Immature natural killer cell (primary cell): ENCODE results near the gene KAT2B. TPM values are rescaled to one million over a fixed set of nuclear protein-coding genes. Genes with fewer than 3 reads are reported as not detected.

Source experiments
- DNase-seq, 3 donors: peaks; one replicate each; pipeline ENCODE4 v3.0.0; 2022; ENCODE audit warnings: mixed read lengths in 1 of 3
- H3K27ac Mint-ChIP-seq, 6 donors: one replicate each; pipeline ENCODE4 v1.8.0; 2020; ENCODE audit warnings: mixed read lengths in 6 of 6, mild to moderate bottlenecking in 5 of 6, inconsistent platforms in 4 of 6, moderate library complexity in 3 of 6
- H3K27me3 Mint-ChIP-seq, 3 donors: one replicate each; pipeline ENCODE4 v1.8.0; 2020 to 2021; ENCODE audit warnings: low read depth in 3 of 3, mild to moderate bottlenecking in 3 of 3, mixed read lengths in 3 of 3, moderate library complexity in 3 of 3, inconsistent platforms in 1 of 3
- H3K36me3 Mint-ChIP-seq, 3 donors: one replicate each; pipeline ENCODE4 v1.8.0; 2020; ENCODE audit warnings: mixed read lengths in 3 of 3, inconsistent platforms in 2 of 3, mild to moderate bottlenecking in 2 of 3
- H3K4me1 Mint-ChIP-seq, 2 donors: one replicate each; pipeline ENCODE4 v1.8.0; 2020; ENCODE audit warnings: inconsistent platforms in 2 of 2, mild to moderate bottlenecking in 2 of 2, mixed read lengths in 2 of 2, moderate library complexity in 1 of 2
- H3K4me3 Mint-ChIP-seq, 5 donors: one replicate each; pipeline ENCODE4 v1.8.0; 2020; ENCODE audit warnings: mild to moderate bottlenecking in 5 of 5, mixed read lengths in 5 of 5, inconsistent platforms in 3 of 5, moderate library complexity in 3 of 5
- H3K9me3 Mint-ChIP-seq, 6 donors: one replicate each; pipeline ENCODE4 v1.8.0; 2020; ENCODE audit warnings: mild to moderate bottlenecking in 6 of 6, mixed read lengths in 6 of 6, inconsistent platforms in 4 of 6, moderate library complexity in 3 of 6
- polyA plus RNA-seq, 3 donors: library from polyadenylated mRNA; unstranded; fragments of 300-500 nt; fragmentation: Illumina TruSeq; gene quantifications; one replicate each; pipeline ENCODE4 v1.2.3, GENCODE V29; 2021

Gene KAT2B
- polyA plus RNA-seq, 3 donors from 2014 or later: 2.5 to 12.0 (median 5.8) TPM

DNA sequence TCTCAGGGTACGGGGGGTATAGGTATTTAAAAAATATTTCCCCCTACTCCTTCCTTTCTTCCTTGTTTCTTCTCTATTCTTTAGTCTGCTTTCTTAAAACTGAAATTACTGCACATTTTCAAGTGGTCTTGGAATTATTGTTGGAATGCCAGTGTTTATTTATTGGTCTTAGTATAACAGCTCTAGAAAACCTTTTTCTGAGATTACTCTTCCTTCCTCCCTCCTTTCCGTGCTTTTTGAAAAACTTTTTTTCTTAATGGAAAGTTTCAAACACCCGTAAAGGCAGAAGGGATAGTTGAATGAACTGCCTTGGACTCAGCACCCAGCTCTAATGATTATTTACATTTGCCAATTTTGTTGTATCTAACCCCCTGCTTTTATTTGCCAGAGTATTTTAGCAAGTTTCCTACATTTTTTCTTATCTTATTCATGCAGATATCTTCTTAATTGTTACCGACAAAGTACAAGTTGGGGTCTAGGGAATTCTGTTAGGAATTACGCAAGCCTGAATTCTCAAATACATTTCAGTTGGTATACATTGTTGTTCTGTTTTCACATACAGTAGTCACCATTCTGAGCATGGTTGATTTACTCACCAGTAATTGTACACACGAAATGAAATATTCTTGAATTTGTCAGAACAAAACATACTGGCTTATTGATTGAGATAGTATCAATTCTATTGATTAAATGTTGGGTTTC, 36.2 kb downstream of the KAT2B start:
- Mint-ChIP-seq H3K9me3 (no peaks in the 10 kb centered on the region), H3K4me1 (peaks cover 41 to 55% of the 10 kb centered on the region in 2 donors), H3K4me3 (no peak overlapping the region), H3K36me3 (peaks cover 4 to 22% (median 9%) of the 10 kb centered on the region in 3 donors), H3K27ac (peak overlapping the region; percentile 21 to 76 (median 56)), H3K27me3 (peaks cover 0 to 3% (median 0%) of the 10 kb centered on the region in 3 donors)
- no peak for DNase-seq

DNA sequence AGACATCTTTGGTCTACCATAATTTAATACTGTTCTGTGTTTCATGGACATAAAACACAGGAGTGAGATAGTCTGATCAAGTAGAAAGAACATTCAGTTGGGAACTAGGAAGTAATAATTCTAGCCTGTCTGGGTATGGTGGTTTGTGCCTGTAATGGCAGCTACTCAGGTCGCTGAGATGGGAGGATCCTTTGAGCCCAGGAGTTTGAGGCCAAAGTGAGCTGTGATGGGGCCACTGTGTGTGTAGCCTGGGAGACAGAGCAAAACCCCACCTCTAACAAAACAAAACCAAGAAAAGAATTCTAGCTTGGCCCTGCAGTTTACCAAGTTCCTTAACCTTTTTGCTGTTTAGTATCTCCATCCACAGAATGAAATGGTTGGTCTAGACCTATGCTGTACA, 36.8 kb downstream of the KAT2B start:
- Mint-ChIP-seq H3K4me3 (no peak overlapping the region), H3K36me3 (peaks cover 4 to 22% (median 9%) of the 10 kb centered on the region in 3 donors), H3K4me1 (peaks cover 37 to 55% of the 10 kb centered on the region in 2 donors), H3K27ac (peak overlapping the region; percentile 21 to 76 (median 56)), H3K27me3 (peaks cover 0 to 3% (median 0%) of the 10 kb centered on the region in 3 donors), H3K9me3 (no peaks in the 10 kb centered on the region)
- no peak for DNase-seq

DNA sequence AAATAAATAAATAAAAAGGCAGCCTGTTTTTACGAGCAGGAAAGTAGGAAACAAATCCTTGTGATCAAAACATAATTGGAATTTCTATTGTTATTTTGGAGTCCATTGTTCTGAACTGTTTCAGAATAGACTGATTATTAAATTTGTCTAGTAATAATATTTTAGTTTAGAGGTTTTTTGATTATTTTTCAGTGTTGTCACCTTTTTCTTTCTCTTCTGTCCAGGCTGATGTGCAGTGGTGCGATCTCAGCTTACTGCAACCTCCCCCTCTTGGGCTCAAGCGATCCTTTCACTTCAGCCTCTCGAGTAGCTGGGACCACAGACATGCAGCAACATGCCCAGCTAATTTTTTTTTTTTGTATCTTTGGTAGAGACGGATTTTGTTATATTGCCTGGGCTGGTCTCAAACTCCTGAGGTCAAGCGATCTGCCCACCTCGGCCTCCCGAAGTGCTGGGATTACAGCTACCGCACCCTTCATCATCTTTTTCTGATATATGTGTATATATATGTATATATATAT, 38.0 kb downstream of the KAT2B start:
- H3K9me3 Mint-ChIP-seq: no peaks in the 10 kb centered on the region
- peak overlapping the region in 2 of 6 donors; percentile 46 to 59 for H3K27ac Mint-ChIP-seq
- DNase-seq: no peak
- peaks cover 0 to 3% (median 0%) of the 10 kb centered on the region in 3 donors for H3K27me3 Mint-ChIP-seq
- peaks cover 28 to 54% of the 10 kb centered on the region in 2 donors for H3K4me1 Mint-ChIP-seq
- H3K36me3 Mint-ChIP-seq: peaks cover 3 to 19% (median 4%) of the 10 kb centered on the region in 3 donors
- H3K4me3 Mint-ChIP-seq: no peak overlapping the region

DNA sequence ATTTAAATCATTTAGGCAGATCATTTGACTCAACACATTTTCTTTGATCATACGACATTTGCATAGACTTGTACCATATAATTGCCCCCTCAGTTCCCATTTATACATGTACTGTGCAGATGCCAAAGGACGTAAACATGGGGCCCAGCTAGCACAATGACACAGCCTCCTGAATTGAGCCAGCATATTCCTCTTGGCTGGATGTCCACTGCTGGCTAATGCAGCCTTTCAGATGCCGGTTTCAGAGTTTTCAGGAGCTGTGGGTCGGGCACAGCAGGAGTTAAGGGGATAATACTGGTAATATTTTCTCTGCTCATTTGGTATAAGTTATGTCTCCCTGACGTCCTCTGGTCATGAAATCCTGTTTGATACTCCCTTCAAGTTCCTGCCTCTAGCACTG, 39.4 kb downstream of the KAT2B start:
- peaks cover 3 to 12% (median 4%) of the 10 kb centered on the region in 3 donors for H3K36me3 Mint-ChIP-seq
- H3K4me1 Mint-ChIP-seq: peaks cover 35 to 66% of the 10 kb centered on the region in 2 donors
- no peak for DNase-seq
- H3K9me3 Mint-ChIP-seq: no peaks in the 10 kb centered on the region
- H3K27me3 Mint-ChIP-seq: peaks cover 0 to 3% (median 0%) of the 10 kb centered on the region in 3 donors
- H3K27ac Mint-ChIP-seq: peak overlapping the region; percentile 50 to 96 (median 80)
- no peak overlapping the region for H3K4me3 Mint-ChIP-seq

DNA sequence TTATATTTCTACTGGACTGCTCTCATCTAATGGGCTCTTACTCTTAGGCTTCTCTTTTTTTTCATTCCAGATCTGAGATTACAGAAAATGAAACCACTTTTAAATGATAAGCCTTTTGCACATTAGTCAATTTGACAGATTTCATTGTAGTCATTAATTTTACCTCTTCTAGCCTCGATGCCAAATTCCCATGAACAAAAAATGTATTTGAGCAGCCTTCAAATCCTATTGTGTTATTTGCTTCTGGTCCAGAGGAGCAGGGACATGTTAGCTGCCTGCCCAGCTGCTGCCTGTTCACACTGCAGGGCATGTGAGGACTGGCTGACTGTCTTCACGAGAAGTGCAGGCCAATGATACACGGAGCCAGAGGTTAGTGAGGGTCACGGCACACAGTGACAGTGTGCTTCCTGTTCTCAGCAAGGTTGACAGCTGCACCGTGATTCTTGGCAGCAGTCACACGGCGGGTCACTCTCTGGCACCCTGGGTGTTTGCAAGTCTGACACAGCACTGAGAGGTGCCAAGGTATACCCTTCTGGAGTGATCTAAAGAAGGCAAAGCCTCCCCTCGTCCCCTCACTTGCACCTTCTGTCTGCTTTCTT, 40.8 kb downstream of the KAT2B start:
- Mint-ChIP-seq H3K27me3 (peaks cover 0 to 3% (median 0%) of the 10 kb centered on the region in 3 donors), H3K27ac (peak overlapping the region; percentile 90 to 97 (median 95)), H3K36me3 (peaks cover 3 to 15% (median 4%) of the 10 kb centered on the region in 3 donors), H3K4me1 (peaks cover 35 to 68% of the 10 kb centered on the region in 2 donors), H3K9me3 (no peaks in the 10 kb centered on the region), H3K4me3 (peak overlapping the region; percentile 54 to 76 (median 64))
- DNase-seq: peak; percentile 49 to 65 (median 54)

DNA sequence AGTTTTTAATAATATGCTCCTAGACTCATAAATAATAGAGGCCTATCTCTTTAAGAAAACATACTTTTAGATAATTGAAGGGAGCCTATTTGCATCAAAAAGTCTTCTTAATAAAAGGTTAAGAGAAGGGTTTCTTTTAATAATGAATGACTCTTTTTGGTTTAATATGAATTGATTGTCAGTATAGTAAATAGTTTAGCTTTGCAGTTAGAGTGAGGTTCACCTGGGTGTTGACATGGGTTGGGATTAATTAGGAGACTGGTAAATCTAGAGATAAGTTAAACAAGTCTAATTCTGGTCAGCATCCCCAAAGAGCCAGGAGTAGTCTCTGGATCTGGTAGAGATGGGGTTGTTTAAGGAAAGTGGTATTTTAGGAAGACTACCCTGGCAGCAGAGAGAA, 43.0 kb downstream of the KAT2B start:
- Mint-ChIP-seq H3K4me3 (no peak overlapping the region), H3K9me3 (no peaks in the 10 kb centered on the region), H3K36me3 (peaks cover 0 to 22% (median 10%) of the 10 kb centered on the region in 3 donors), H3K27ac (peak overlapping the region; percentile 4 to 86 (median 65)), H3K27me3 (peaks cover 0 to 3% (median 0%) of the 10 kb centered on the region in 3 donors), H3K4me1 (peaks cover 37 to 65% of the 10 kb centered on the region in 2 donors)
- no peak for DNase-seq

DNA sequence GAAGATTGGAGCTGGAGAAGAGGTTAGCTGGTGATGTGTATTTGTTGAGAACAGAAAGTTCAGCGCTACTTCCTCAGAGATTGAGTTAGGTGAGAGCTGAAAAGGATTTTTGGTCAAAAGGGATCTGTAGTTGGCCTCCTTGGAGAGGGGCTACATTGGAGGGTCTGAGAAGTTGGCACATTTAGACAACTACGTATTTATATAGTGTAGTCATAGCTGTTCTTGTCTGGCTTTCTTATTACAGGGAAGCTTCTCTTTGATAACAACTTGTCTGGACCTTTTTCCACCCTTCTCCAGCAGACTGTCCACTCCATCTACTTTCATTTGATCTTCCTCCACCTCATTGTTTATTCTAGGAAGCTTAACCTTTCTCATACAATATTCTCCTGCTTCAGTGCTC, 43.7 kb downstream of the KAT2B start:
- H3K27me3 Mint-ChIP-seq: peaks cover 0 to 3% (median 0%) of the 10 kb centered on the region in 3 donors
- H3K4me1 Mint-ChIP-seq: peaks cover 41 to 72% of the 10 kb centered on the region in 2 donors
- DNase-seq: no peak
- H3K27ac Mint-ChIP-seq: peak overlapping the region; percentile 23 to 86 (median 74)
- peaks cover 4 to 29% (median 17%) of the 10 kb centered on the region in 3 donors for H3K36me3 Mint-ChIP-seq
- H3K9me3 Mint-ChIP-seq: no peaks in the 10 kb centered on the region
- H3K4me3 Mint-ChIP-seq: no peak overlapping the region

DNA sequence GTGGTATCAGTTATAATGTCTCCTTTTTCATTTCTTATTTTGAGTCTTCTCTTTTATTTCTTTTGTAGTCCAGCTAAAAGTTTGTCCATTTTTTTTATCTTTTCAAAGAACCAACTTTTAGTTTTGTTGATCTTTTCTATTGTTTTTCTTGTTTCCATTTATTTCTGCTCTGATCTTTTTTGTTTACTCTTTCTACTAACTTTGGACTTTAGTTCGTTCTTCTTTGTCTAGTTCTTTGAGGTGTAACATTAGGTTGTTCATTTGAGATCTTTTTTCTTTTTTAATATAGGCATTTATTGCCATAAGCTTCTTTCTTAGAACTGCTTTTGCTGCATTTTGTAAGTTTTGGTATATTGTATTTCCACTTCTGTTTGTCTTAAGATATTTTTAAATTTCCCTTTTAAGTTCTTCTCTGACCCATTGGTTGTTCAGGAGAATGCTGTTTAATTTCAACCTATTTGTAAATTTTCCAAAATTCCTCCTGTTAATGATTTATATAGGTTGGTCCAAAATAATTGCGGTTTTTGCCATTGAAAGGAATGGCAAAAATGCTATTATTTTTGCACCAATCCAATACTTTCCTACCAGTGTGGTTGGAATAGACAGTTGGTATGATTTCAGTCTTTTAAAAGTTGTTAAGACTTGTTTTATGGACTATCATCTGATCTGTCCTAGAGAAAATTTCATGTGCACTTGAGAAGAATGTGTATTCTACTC, 51.2 kb downstream of the KAT2B start:
- DNase-seq: no peak
- H3K9me3 Mint-ChIP-seq: peaks cover 1 to 13% (median 11%) of the 10 kb centered on the region in 6 donors
- H3K36me3 Mint-ChIP-seq: peaks cover 41 to 61% (median 43%) of the 10 kb centered on the region in 3 donors
- H3K4me1 Mint-ChIP-seq: peaks cover 35 to 78% of the 10 kb centered on the region in 2 donors
- H3K4me3 Mint-ChIP-seq: peak overlapping the region in 1 of 5 donors; percentile 6
- peaks cover 0 to 2% (median 0%) of the 10 kb centered on the region in 3 donors for H3K27me3 Mint-ChIP-seq
- peak overlapping the region; percentile 5 to 85 (median 77) for H3K27ac Mint-ChIP-seq

DNA sequence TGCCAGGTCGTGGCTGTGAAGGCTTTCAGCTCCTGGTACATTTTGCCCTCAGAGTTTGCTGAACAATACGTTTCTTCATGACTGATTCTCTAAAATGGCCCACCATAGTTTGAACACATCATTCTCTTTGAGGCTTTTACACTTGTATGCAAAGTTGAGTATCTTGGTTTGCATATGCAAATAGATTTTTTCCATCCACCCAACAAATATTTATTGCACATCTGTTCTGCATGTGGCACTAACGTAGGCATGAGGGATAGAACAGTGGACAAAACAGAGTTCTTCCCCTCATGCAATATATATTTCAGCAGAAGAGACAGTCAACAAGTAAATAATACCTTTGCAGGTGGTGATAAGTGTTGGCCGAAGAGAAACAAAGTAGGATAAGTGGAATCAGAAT, 55.2 kb downstream of the KAT2B start:
- no peak for DNase-seq
- H3K4me3 Mint-ChIP-seq: no peak overlapping the region
- H3K9me3 Mint-ChIP-seq: peaks cover 0 to 3% (median 1%) of the 10 kb centered on the region in 6 donors
- peaks cover 38 to 82% of the 10 kb centered on the region in 2 donors for H3K4me1 Mint-ChIP-seq
- peaks cover 26 to 56% (median 35%) of the 10 kb centered on the region in 3 donors for H3K36me3 Mint-ChIP-seq
- H3K27me3 Mint-ChIP-seq: peaks cover 0 to 2% (median 2%) of the 10 kb centered on the region in 3 donors
- peak overlapping the region in 4 of 6 donors; percentile 13 to 40 (median 34) for H3K27ac Mint-ChIP-seq

DNA sequence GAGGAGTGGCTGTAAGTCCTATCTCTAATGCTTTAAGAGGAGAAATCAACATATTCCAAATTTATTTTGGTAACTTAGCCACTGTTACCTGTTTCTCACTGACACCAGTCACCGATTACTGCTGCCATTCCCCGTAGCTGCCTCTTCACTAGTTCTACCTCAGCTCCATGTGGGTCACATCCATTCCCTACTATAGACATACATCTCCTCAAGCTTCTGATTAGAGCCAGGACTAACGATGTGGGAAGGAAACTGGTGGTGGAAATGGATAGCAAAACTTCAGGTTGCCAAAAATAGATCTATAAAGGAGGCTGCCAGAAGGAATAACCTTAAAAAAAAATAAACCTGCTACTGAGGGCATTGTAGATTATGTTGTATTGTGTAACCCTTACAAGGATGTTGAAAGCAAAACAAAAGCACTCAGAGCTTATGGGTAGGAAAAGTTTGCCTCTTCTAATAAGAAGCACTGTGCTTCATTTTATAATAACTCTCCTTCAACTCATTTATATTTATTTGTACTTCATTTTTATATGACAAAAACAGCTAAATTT, 56.0 kb downstream of the KAT2B start:
- Mint-ChIP-seq H3K27me3 (peaks cover 0 to 2% (median 2%) of the 10 kb centered on the region in 3 donors), H3K36me3 (peaks cover 20 to 51% (median 33%) of the 10 kb centered on the region in 3 donors), H3K27ac (peak overlapping the region; percentile 11 to 66 (median 38)), H3K4me1 (peaks cover 41 to 82% of the 10 kb centered on the region in 2 donors), H3K9me3 (peaks cover 0 to 2% (median 0%) of the 10 kb centered on the region in 6 donors), H3K4me3 (no peak overlapping the region)
- DNase-seq: no peak

DNA sequence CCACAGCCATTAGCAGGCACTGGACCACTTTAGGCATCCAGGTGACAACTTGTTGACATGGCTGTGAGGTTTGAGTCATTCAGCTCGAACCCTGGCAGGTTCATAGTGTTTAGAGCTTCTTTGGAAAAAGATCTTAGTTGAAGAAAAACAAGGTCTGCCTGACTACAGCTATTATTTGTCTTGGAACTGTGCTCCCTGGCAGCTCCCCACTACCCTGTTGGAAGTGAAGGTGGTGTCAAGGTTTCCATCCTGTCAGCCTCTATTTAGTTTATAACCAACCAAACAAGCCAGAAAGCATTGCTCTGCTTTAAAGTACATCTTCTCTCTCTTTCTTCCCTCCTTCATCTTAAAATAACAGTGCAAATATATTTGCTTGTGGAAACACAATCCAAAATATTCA, 56.8 kb downstream of the KAT2B start:
- Mint-ChIP-seq H3K27me3 (peaks cover 0 to 2% (median 2%) of the 10 kb centered on the region in 3 donors), H3K36me3 (peaks cover 18 to 48% (median 31%) of the 10 kb centered on the region in 3 donors)

DNA sequence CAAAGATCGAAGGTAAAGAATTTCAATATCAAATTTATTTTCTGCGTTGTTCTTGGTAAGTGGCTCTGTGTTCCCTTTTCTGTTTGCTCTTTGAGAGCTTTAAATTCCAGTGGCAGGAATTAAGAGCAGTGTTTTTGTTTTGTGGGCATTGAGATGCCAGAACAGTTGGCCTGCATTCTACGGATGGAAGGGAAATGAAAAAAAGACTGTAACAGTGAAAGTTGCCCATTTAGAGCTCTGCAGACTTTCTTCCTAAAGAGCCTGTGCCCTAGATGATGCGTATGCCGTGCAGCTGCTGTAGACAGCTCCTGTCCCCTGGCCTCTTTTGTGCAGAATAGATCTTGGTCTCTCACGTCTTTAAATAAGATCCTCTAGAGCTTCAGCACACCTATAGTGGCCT, 58.8 kb downstream of the KAT2B start:
- H3K27ac Mint-ChIP-seq: peak overlapping the region; percentile 52 to 92 (median 82)

More for the DNA sequence above, 56.8 kb downstream of the KAT2B start:
- no peak overlapping the region for H3K4me3 Mint-ChIP-seq
- H3K27ac Mint-ChIP-seq: peak overlapping the region in 5 of 6 donors; percentile 13 to 66 (median 41)
- no peak for DNase-seq
- H3K9me3 Mint-ChIP-seq: peaks cover 0 to 1% (median 0%) of the 10 kb centered on the region in 6 donors
- H3K4me1 Mint-ChIP-seq: peaks cover 42 to 80% of the 10 kb centered on the region in 2 donors

DNA sequence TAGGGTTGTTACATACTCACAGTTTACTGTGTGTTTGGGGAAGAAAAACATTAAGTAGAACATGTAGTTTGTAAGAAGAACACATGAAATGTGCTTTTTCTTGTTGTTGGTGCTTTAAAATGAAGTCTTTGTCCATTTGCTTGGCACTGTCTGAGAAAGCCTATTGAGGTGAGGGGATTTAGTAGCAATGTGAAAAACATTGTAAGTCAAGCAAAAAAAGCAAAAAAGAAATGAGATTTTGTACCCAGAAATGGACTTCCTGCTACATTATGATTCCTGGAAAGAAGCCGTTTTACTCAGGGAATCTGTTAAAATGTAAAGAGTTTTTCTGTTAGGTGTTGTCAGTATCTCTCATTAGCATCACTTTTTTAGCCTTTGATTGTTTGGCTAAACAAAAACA, 59.9 kb downstream of the KAT2B start:
- Mint-ChIP-seq H3K4me1 (peaks cover 63 to 87% of the 10 kb centered on the region in 2 donors), H3K36me3 (peaks cover 23 to 33% (median 25%) of the 10 kb centered on the region in 3 donors), H3K4me3 (peak overlapping the region in 3 of 5 donors; percentile 41 to 51 (median 42)), H3K9me3 (no peaks in the 10 kb centered on the region), H3K27ac (peak overlapping the region; percentile 52 to 92 (median 86)), H3K27me3 (peaks cover 0 to 2% (median 0%) of the 10 kb centered on the region in 3 donors)
- DNase-seq: no peak

More for the DNA sequence above, 58.8 kb downstream of the KAT2B start:
- Mint-ChIP-seq H3K4me1 (peaks cover 57 to 83% of the 10 kb centered on the region in 2 donors), H3K4me3 (peak overlapping the region in 1 of 5 donors; percentile 15), H3K36me3 (peaks cover 25 to 41% (median 28%) of the 10 kb centered on the region in 3 donors), H3K27me3 (peaks cover 0 to 2% (median 0%) of the 10 kb centered on the region in 3 donors), H3K9me3 (no peaks in the 10 kb centered on the region)
- no peak for DNase-seq
